WTC11 (cell line): ENCODE results near the gene STAC. TPM values are rescaled to one million over a fixed set of nuclear protein-coding genes. Genes with fewer than 3 reads are reported as not detected.

Source experiments
- ATAC-seq: fragments of 200-7000 bp; cut with Tn5 transposase; 2 replicates; pipeline ENCODE4 v1.10.0; 2021; ENCODE audit warnings: mild to moderate bottlenecking, moderate library complexity
- CTCF ChIA-PET: fragments of 300-600 bp; sonication (Branson Sonifier 250); formaldehyde crosslinking; loops from one replicate; lab custom pipeline; 2021; ENCODE audit warnings: antibody characterized with exemption; lab: Charles Lee
- POLR2A ChIA-PET: fragments of 350-600 bp; sonication (Branson Sonifier 250); formaldehyde crosslinking; loops from one replicate; lab custom pipeline; 2021; ENCODE audit warnings: antibody characterized with exemption; lab: Charles Lee
- DNase-seq: peaks from one replicate; pipeline ENCODE4 v3.0.0; 2021; ENCODE audit warnings: low spot score
- H3K27ac Mint-ChIP-seq: 2 replicates; pipeline ENCODE4 v1.8.0; 2021; ENCODE audit warnings: mixed read lengths
- H3K27me3 Mint-ChIP-seq: 2 replicates; pipeline ENCODE4 v1.8.0; 2021; ENCODE audit warnings: low read depth, mild to moderate bottlenecking, moderate library complexity, mixed read lengths
- H3K36me3 Mint-ChIP-seq: 2 replicates; pipeline ENCODE4 v1.8.0; 2021; ENCODE audit warnings: mixed read lengths
- H3K4me1 Mint-ChIP-seq: 2 replicates; pipeline ENCODE4 v1.8.0; 2022; ENCODE audit warnings: mixed read lengths
- H3K4me3 Mint-ChIP-seq: 2 replicates; pipeline ENCODE4 v1.8.0; 2021; ENCODE audit warnings: mild to moderate bottlenecking, moderate library complexity, mixed read lengths
- H3K9me3 Mint-ChIP-seq: 2 replicates; pipeline ENCODE4 v1.8.0; 2021; ENCODE audit warnings: mixed read lengths
- CREB1 ChIP-seq: sonication (generic); formaldehyde crosslinking; IDR thresholded peaks from 2 replicates; pipeline ENCODE4 v1.8.0; 2023; ENCODE audit warnings: mild to moderate bottlenecking, missing genetic modification reagents
- ELF4 ChIP-seq: sonication (generic); formaldehyde crosslinking; IDR thresholded peaks from 2 replicates; pipeline ENCODE4 v1.8.1; 2022; ENCODE audit warnings: low read depth, mild to moderate bottlenecking, moderate library complexity, missing genetic modification reagents
- FOXP1 ChIP-seq: sonication (generic); formaldehyde crosslinking; IDR thresholded peaks from 2 replicates; pipeline ENCODE4 v1.8.0; 2022; ENCODE audit warnings: missing genetic modification reagents, mild to moderate bottlenecking, moderate library complexity, borderline replicate concordance
- HMGXB4 ChIP-seq: sonication (generic); formaldehyde crosslinking; IDR thresholded peaks from 2 replicates; pipeline ENCODE4 v1.8.1; 2023; ENCODE audit warnings: mild to moderate bottlenecking, moderate library complexity, missing genetic modification reagents
- JUN ChIP-seq: sonication (generic); formaldehyde crosslinking; IDR thresholded peaks from 2 replicates; pipeline ENCODE4 v1.8.0; 2023; ENCODE audit warnings: mild to moderate bottlenecking, missing genetic modification reagents
- MLX ChIP-seq: sonication (generic); formaldehyde crosslinking; IDR thresholded peaks from 2 replicates; pipeline ENCODE4 v1.8.1; 2023; ENCODE audit warnings: mild to moderate bottlenecking, missing genetic modification reagents, moderate library complexity
- MYBL2 ChIP-seq: sonication (generic); formaldehyde crosslinking; IDR thresholded peaks from 2 replicates; pipeline ENCODE4 v1.8.1; 2023; ENCODE audit warnings: mild to moderate bottlenecking, moderate library complexity, missing genetic modification reagents
- NFE2L1 ChIP-seq: sonication (generic); formaldehyde crosslinking; IDR thresholded peaks from 2 replicates; pipeline ENCODE4 v1.8.1; 2023; ENCODE audit warnings: missing genetic modification reagents
- NR1H2 ChIP-seq: sonication (generic); formaldehyde crosslinking; IDR thresholded peaks from 2 replicates; pipeline ENCODE4 v1.9.0; 2021; ENCODE audit warnings: mild to moderate bottlenecking, moderate library complexity, missing genetic modification reagents
- NR2C2 ChIP-seq: sonication (generic); formaldehyde crosslinking; IDR thresholded peaks from 2 replicates; pipeline ENCODE4 v1.8.0; 2022; ENCODE audit warnings: mild to moderate bottlenecking, missing genetic modification reagents
- PRDM15 ChIP-seq: sonication (generic); formaldehyde crosslinking; IDR thresholded peaks from 2 replicates; pipeline ENCODE4 v1.8.0; 2022; ENCODE audit warnings: missing genetic modification reagents
- SMAD4 ChIP-seq: sonication (generic); formaldehyde crosslinking; IDR thresholded peaks from 2 replicates; pipeline ENCODE4 v1.8.0; 2022; ENCODE audit warnings: mild to moderate bottlenecking, missing genetic modification reagents
- SOX15 ChIP-seq: fragments of 250-450 bp; sonication (Bioruptor Pico); IDR thresholded peaks from 2 replicates; pipeline ENCODE4 v1.9.0; 2021; ENCODE audit warnings: mild to moderate bottlenecking
- SP1 ChIP-seq: sonication (generic); formaldehyde crosslinking; conservative IDR thresholded peaks from 2 replicates; pipeline ENCODE4 v1.8.1; 2022; ENCODE audit warnings: missing genetic modification reagents
- TEAD1 ChIP-seq: sonication (generic); formaldehyde crosslinking; IDR thresholded peaks from 2 replicates; pipeline ENCODE4 v1.8.0; 2022; ENCODE audit warnings: mild to moderate bottlenecking, missing genetic modification reagents
- TP53 ChIP-seq: sonication (generic); formaldehyde crosslinking; IDR thresholded peaks from 2 replicates; pipeline ENCODE4 v1.8.1; 2023; ENCODE audit warnings: mild to moderate bottlenecking, missing genetic modification reagents
- USF2 ChIP-seq: sonication (generic); formaldehyde crosslinking; IDR thresholded peaks from 2 replicates; pipeline ENCODE4 v1.8.1; 2023; ENCODE audit warnings: mild to moderate bottlenecking, missing genetic modification reagents, moderate library complexity
- ZBTB43 ChIP-seq: sonication (generic); formaldehyde crosslinking; IDR thresholded peaks from 2 replicates; pipeline ENCODE4 v1.8.1; 2023; ENCODE audit warnings: mild to moderate bottlenecking, missing genetic modification reagents
- ZNF121 ChIP-seq: sonication (generic); formaldehyde crosslinking; IDR thresholded peaks from 2 replicates; pipeline ENCODE4 v1.8.0; 2023; ENCODE audit warnings: missing genetic modification reagents
- ZNF138 ChIP-seq: sonication (generic); formaldehyde crosslinking; conservative IDR thresholded peaks from 2 replicates; pipeline ENCODE4 v1.8.1; 2022; ENCODE audit warnings: mild to moderate bottlenecking, moderate library complexity, missing genetic modification reagents
- ZNF232 ChIP-seq: sonication (generic); formaldehyde crosslinking; IDR thresholded peaks from 2 replicates; pipeline ENCODE4 v1.8.0; 2022; ENCODE audit warnings: mild to moderate bottlenecking, missing genetic modification reagents
- ZNF317 ChIP-seq: sonication (generic); formaldehyde crosslinking; IDR thresholded peaks from 2 replicates; pipeline ENCODE4 v1.8.1; 2023; ENCODE audit warnings: low read depth, mild to moderate bottlenecking, moderate library complexity, missing genetic modification reagents, borderline replicate concordance
- ZNF396 ChIP-seq: fragments of 250-450 bp; sonication (Bioruptor Pico); IDR thresholded peaks from 2 replicates; pipeline ENCODE4 v1.8.0; 2021; ENCODE audit warnings: mild to moderate bottlenecking, moderate library complexity, borderline replicate concordance
- ZNF416 ChIP-seq: fragments of 250-450 bp; sonication (Bioruptor Pico); IDR thresholded peaks from 2 replicates; pipeline ENCODE4 v1.9.0; 2021; ENCODE audit warnings: mild to moderate bottlenecking, inconsistent platforms
- ZNF423 ChIP-seq: fragments of 250-450 bp; sonication (Bioruptor Pico); IDR thresholded peaks from 2 replicates; pipeline ENCODE4 v2.1.2; 2022; ENCODE audit warnings: mild to moderate bottlenecking, moderate library complexity
- ZNF671 ChIP-seq: fragments of 250-450 bp; sonication (Bioruptor Pico); IDR thresholded peaks from 2 replicates; pipeline ENCODE4 v1.8.0; 2021; ENCODE audit warnings: mild to moderate bottlenecking
- total RNA-seq: library from RNA; stranded (reverse); gene quantifications from 3 replicates; pipeline ENCODE4 v1.2.3, GENCODE V29; 2021

The STAC gene
- total RNA-seq, 1 experiment from 2014 or later: 5.6 TPM

GRCh38 chr3:36521007-36521379 lies 140.7 kb downstream of the STAC start:
- no peak for DNase-seq
- Mint-ChIP-seq H3K27ac (no peak overlapping the region), H3K36me3 (no peaks in the 10 kb centered on the region), H3K4me3 (no peak overlapping the region), H3K27me3 (no peaks in the 10 kb centered on the region), H3K4me1 (peaks cover 10% of the 10 kb centered on the region), H3K9me3 (no peaks in the 10 kb centered on the region)
- no peak for ATAC-seq
- POLR2A ChIA-PET: no interaction called here
- no peak for TF ChIP-seq ZNF396 (CRISPR knock-in tag)
- TF ChIP-seq MLX: no peak
- no peak for TF ChIP-seq USF2 (CRISPR knock-in tag)
- TF ChIP-seq JUN (CRISPR knock-in tag): no peak
- TF ChIP-seq ZNF671: no peak
- no peak for TF ChIP-seq ELF4
- no peak for TF ChIP-seq TP53 (CRISPR knock-in tag)
- TF ChIP-seq NR1H2 (CRISPR knock-in tag): no peak
- no peak for TF ChIP-seq FOXP1 (CRISPR knock-in tag)
- TF ChIP-seq ZNF138: no peak
- TF ChIP-seq HMGXB4 (CRISPR knock-in tag): no peak
- no peak for TF ChIP-seq CREB1
- TF ChIP-seq TEAD1: no peak
- no peak for TF ChIP-seq SMAD4 (CRISPR knock-in tag)
- CTCF ChIA-PET: no interaction called here

- Mint-ChIP-seq H3K27ac (no peak overlapping the region), H3K9me3 (no peaks in the 10 kb centered on the region), H3K4me3 (no peak overlapping the region), H3K27me3 (no peaks in the 10 kb centered on the region), H3K36me3 (no peaks in the 10 kb centered on the region), H3K4me1 (peaks cover 13% of the 10 kb centered on the region)
- ATAC-seq (no peak), DNase-seq (no peak)
- ChIA-PET POLR2A (no interaction called here), CTCF (interaction anchor here (1.9 kb wide), 1 partner anchor 16 kb away, joined by 8 read pairs; no protein-coding TSS in a partner anchor)
- TF ChIP-seq ZNF232 (no peak), ZNF121 (CRISPR knock-in tag) (no peak), TP53 (CRISPR knock-in tag) (no peak), MYBL2 (CRISPR knock-in tag) (no peak), ZNF317 (CRISPR knock-in tag) (no peak), ZNF423 (CRISPR knock-in tag) (no peak), SOX15 (CRISPR knock-in tag) (no peak), ZBTB43 (CRISPR knock-in tag) (no peak), NR2C2 (CRISPR knock-in tag) (no peak), ZNF416 (CRISPR knock-in tag) (no peak), SP1 (CRISPR knock-in tag) (no peak), NFE2L1 (CRISPR knock-in tag) (no peak), PRDM15 (CRISPR knock-in tag) (no peak), FOXP1 (CRISPR knock-in tag) (no peak)
Observed at GRCh38 chr3:36524560-36524959, 144.3 kb downstream of the STAC start.
